Progenitor cell of endocrine pancreas (in vitro differentiated cells): Measurements from ENCODE around the gene CALCR. TPM values are rescaled to one million over a fixed set of nuclear protein-coding genes. Genes with fewer than 3 reads are reported as not detected.

Experiments used
- DNase-seq: peaks from one replicate; pipeline ENCODE4 v3.0.0; 2021; ENCODE audit warnings: low spot score; ENCODE audit not compliant: unreplicated experiment
- H3K27ac Mint-ChIP-seq: 2 replicates; pipeline ENCODE4 v1.8.0; 2021; ENCODE audit warnings: mild to moderate bottlenecking, moderate library complexity, mixed read lengths
- H3K27me3 Mint-ChIP-seq: 2 replicates; pipeline ENCODE4 v1.8.0; 2021; ENCODE audit warnings: mixed read lengths
- H3K36me3 Mint-ChIP-seq: 2 replicates; pipeline ENCODE4 v1.8.0; 2022; ENCODE audit warnings: mixed read lengths; ENCODE audit not compliant: insufficient read depth
- H3K4me1 Mint-ChIP-seq: 2 replicates; pipeline ENCODE4 v1.8.0; 2021; ENCODE audit warnings: low read depth, mixed read lengths
- H3K4me3 Mint-ChIP-seq: 2 replicates; pipeline ENCODE4 v1.8.0; 2021; ENCODE audit warnings: low read depth, mild to moderate bottlenecking, moderate library complexity, mixed read lengths
- H3K9me3 Mint-ChIP-seq: 2 replicates; pipeline ENCODE4 v1.8.0; 2021; ENCODE audit warnings: low read depth, mixed read lengths
- total RNA-seq: library from RNA; stranded (reverse); gene quantifications from 2 replicates; pipeline ENCODE4 v1.2.1, GENCODE V29; 2021
- TF ChIP-seq, protein P1 (sequence below): fragments of 200-600 bp; sonication (generic); IDR thresholded peaks from one replicate; pipeline ENCODE4 v1.5.0; 2021; ENCODE audit warnings: antibody characterized with exemption, mild to moderate bottlenecking; ENCODE audit not compliant: unreplicated experiment

CALCR gene
- total RNA-seq, 1 donor from 2014 or later = not detected

DNA sequence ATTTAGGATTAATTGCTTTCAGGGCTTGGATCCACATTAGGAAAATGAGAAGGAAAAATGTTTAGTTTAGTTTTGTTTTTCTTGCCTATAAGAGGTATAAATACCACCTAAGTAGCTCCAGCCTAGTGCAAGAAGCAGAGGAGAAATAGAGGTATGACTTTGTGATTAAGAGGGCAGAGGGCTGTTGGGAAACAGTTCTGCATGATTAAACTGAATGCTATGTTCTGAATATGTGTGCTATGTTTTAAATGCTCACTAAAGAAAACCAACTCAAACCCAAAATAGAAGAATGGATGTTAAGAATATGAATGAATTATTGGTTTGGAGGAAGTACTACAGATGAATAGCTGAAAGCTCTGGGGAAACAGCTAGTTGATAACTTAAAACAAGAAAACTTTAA lies 7.6 kb downstream of the CALCR start:
- no peak for DNase-seq
- TF ChIP-seq, protein P1, sequence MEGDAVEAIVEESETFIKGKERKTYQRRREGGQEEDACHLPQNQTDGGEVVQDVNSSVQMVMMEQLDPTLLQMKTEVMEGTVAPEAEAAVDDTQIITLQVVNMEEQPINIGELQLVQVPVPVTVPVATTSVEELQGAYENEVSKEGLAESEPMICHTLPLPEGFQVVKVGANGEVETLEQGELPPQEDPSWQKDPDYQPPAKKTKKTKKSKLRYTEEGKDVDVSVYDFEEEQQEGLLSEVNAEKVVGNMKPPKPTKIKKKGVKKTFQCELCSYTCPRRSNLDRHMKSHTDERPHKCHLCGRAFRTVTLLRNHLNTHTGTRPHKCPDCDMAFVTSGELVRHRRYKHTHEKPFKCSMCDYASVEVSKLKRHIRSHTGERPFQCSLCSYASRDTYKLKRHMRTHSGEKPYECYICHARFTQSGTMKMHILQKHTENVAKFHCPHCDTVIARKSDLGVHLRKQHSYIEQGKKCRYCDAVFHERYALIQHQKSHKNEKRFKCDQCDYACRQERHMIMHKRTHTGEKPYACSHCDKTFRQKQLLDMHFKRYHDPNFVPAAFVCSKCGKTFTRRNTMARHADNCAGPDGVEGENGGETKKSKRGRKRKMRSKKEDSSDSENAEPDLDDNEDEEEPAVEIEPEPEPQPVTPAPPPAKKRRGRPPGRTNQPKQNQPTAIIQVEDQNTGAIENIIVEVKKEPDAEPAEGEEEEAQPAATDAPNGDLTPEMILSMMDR = no peak
- no peak overlapping the region for H3K4me3 Mint-ChIP-seq

DNA sequence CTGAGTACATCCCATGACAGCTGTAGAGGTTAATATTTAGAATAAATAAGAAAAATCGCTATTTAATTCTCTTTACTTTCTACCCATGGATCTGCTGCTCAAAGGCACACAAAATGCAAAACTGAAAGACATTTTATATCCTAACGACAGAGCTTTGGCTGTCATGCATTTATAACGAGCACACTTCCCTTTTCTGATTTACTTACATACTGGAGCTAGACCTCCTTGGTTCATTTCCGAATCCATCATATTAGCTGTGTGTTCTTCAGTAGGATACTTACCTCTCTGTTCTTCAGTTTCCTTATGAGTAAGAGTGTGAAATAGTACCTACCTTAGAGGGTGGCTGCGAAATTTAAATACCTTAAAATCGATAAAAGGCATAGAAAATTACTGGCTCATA lies 10.9 kb downstream of the CALCR start:
- peaks cover 2% of the 10 kb centered on the region for H3K4me1 Mint-ChIP-seq
- DNase-seq = no peak
- no peak overlapping the region for H3K27ac Mint-ChIP-seq
- H3K4me3 Mint-ChIP-seq = no peak overlapping the region
- TF ChIP-seq, protein P1 = no peak
- H3K9me3 Mint-ChIP-seq = no peaks in the 10 kb centered on the region
- no peaks in the 10 kb centered on the region for H3K27me3 Mint-ChIP-seq
- no peaks in the 10 kb centered on the region for H3K36me3 Mint-ChIP-seq

More for the DNA sequence above, 7.6 kb downstream of the CALCR start:
- Mint-ChIP-seq H3K9me3 (no peaks in the 10 kb centered on the region), H3K4me1 (no peaks in the 10 kb centered on the region), H3K27me3 (peaks cover 14% of the 10 kb centered on the region), H3K27ac (no peak overlapping the region), H3K36me3 (no peaks in the 10 kb centered on the region)

DNA sequence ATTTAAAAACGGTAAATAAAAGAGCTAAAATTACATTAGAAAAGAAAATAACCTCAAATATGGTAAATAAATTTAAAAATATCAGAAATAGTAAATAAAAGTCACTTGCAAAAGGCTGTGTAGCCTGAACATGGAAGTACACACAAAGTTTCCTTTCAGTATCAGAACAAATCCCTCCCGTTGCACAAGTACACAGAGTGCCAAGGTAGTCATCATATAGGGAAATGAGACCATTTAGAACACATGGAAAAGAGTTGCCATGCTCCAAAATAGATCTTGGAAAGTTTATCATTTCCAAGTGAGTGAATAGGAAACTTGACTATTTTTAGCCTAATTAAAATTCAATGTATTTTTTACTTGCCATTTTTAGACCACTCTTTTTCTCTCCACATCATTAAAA lies 11.6 kb downstream of the CALCR start:
- H3K36me3 Mint-ChIP-seq = no peaks in the 10 kb centered on the region
- H3K4me1 Mint-ChIP-seq = peaks cover 2% of the 10 kb centered on the region
- TF ChIP-seq, protein P1 = no peak
- H3K9me3 Mint-ChIP-seq = no peaks in the 10 kb centered on the region
- no peak for DNase-seq
- no peak overlapping the region for H3K4me3 Mint-ChIP-seq
- no peaks in the 10 kb centered on the region for H3K27me3 Mint-ChIP-seq
- no peak overlapping the region for H3K27ac Mint-ChIP-seq

DNA sequence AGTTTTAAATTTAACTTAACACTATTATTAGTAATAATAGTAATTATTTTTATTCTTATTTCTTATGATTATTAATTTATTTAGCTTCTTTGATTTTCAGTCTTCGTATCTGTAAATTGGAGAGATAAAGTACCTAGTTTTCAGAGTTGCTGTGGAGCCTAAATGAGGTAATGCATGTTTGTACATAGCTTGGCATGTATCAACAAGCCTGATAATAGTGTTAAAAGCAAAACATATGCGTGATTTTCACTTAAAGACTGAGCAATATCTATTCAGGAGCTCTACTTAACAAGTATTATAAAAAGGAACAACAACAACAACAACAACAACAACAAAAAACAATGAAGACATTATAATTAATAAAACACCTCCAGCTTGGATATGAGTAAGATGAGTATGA lies 12.4 kb downstream of the CALCR start:
- TF ChIP-seq, protein P1 = no peak
- H3K27ac Mint-ChIP-seq = no peak overlapping the region
- no peaks in the 10 kb centered on the region for H3K27me3 Mint-ChIP-seq
- no peak overlapping the region for H3K4me3 Mint-ChIP-seq
- no peaks in the 10 kb centered on the region for H3K9me3 Mint-ChIP-seq
- H3K4me1 Mint-ChIP-seq = peaks cover 2% of the 10 kb centered on the region
- DNase-seq = no peak
- H3K36me3 Mint-ChIP-seq = no peaks in the 10 kb centered on the region

DNA sequence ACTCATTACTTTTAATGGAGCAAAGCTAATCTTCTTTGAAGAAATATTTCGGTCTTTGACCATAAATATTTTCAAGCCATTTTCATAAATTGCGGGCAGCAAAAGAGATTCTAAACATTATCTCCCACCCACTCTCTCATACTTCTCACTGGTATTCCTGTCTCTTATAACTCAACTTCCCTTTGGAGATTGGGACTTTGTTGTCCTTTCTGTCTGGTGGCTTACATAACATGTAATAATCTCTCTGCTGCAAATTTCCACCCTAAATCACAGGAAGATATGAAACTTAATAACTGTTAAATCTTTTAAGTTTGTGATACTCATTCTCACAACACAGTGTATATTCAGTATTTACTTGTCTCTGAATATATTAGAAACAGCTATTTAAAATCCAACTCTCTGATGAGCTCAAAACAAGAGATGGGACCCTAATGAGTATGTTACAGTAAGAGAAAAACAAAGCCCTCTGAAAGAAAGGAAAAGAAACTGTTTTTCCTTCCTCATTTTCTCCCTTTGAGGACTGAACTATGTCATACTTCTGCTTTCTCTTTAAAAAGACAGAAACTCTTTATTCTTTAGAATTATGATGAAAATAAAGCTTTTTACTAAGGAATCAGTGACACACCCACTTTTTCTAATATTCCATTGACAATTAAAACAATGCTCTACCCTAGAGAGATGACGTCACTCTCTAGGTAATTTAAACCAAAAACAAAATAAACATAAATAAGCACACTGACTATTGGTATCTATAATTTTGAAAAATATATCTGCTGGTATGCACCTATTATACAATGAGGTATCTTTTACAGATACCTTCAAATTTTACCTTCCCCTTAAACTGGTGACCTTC lies 14.7 kb downstream of the CALCR start:
- no peak overlapping the region for H3K27ac Mint-ChIP-seq
- TF ChIP-seq, protein P1 = no peak
- H3K9me3 Mint-ChIP-seq = no peaks in the 10 kb centered on the region
- no peaks in the 10 kb centered on the region for H3K36me3 Mint-ChIP-seq
- no peak overlapping the region for H3K4me3 Mint-ChIP-seq
- DNase-seq = no peak
- H3K27me3 Mint-ChIP-seq = no peaks in the 10 kb centered on the region
- peaks cover 2% of the 10 kb centered on the region for H3K4me1 Mint-ChIP-seq
